Measurements from ENCODE around the gene PDAP1. TPM values are rescaled to one million over a fixed set of nuclear protein-coding genes. Genes with fewer than 3 reads are reported as not detected.

PDAP1 gene
- total and polyA plus RNA-seq, 2 of the 4 experiments (the other 2 are of a cell fraction) = 40.3 to 193 TPM

DNA sequence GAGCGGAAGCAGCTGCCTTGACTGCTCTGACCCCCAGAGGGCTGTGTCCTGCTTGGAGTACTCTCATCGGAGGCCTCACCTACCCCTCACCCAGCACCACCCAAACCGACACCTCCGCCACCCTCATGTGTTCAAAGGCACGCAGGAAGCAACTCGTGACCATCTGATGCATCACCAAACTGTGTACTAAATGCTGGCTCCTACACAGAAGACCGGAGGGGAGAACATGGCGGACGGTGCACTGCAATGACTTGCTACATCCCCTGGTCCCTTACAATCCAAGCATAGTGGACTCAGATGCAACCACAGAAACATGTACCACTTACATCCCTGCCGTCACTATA lies 3.4 kb downstream of the PDAP1 start:
- Histone ChIP-seq H3K18ac (ENCODE audit: low read depth, low read length) (no peak overlapping the region), H3K79me1 (ENCODE audit: low read depth in 1 of 2, low read length in 2 of 2) (peaks cover 18 to 74% of the 10 kb centered on the region in 2 experiments), H3K9me1 (ENCODE audit: insufficient read depth, low read length) (peaks cover 12% of the 10 kb centered on the region), H4K91ac (ENCODE audit: insufficient read depth, low read depth, low read length) (no peak overlapping the region), H2AK5ac (ENCODE audit: low read depth, low read length) (0 out of 2 replicates have a peak overlapping the region, but pooled peaks have one; percentile 13), H2BK15ac (ENCODE audit: low read depth, low read length) (no peak overlapping the region), H3K56ac (ENCODE audit: extremely low read depth, insufficient read depth, low read length) (no peak overlapping the region), H3K9ac (ENCODE audit: low read depth, low read length) (no peak overlapping the region), H3K14ac (replicated peaks; ENCODE audit: low read depth, low read length) (no peak overlapping the region), H2BK5ac (ENCODE audit: low read depth, low read length, poor library complexity, severe bottlenecking) (no peak overlapping the region), H2AK9ac (replicated peaks; ENCODE audit: low read depth, low read length, poor library complexity) (no peak overlapping the region), H4K20me1 (ENCODE audit: insufficient read depth, low read length) (peaks cover 66% of the 10 kb centered on the region), H3K4ac (ENCODE audit: low read depth, low read length) (no peak overlapping the region), H4K8ac (ENCODE audit: low read depth in 2 of 2, low read length in 2 of 2) (no peak overlapping the region), H4K5ac (ENCODE audit: low read depth, low read length) (no peak overlapping the region), H3K27me3 (ENCODE audit: control insufficient read depth, insufficient read depth, low read length) (no peaks in the 10 kb centered on the region), H3K4me3 (ENCODE audit: insufficient read depth, low read depth, low read length) (no peak overlapping the region), H3K4me2 (ENCODE audit: low read depth, low read length) (no peak overlapping the region), H3K36me3 (ENCODE audit: control insufficient read depth, insufficient read depth, low read length) (peaks cover 36% of the 10 kb centered on the region), H3K9me3 (ENCODE audit: control insufficient read depth, insufficient read depth, low read length) (no peaks in the 10 kb centered on the region), H3K4me1 (ENCODE audit: control insufficient read depth, insufficient read depth, low read length) (peaks cover 8% of the 10 kb centered on the region; the same call in 1 of the 2 replicates), H2AFZ (replicated peaks; ENCODE audit: low read length, poor library complexity) (no peak overlapping the region), H3K23ac (ENCODE audit: low read depth, low read length) (no peak overlapping the region), H2BK120ac (ENCODE audit: low read depth, low read length) (no peak overlapping the region), H2BK20ac (ENCODE audit: low read depth, low read length) (no peak overlapping the region), H3K27ac (ENCODE audit: insufficient read depth, low read length) (no peak overlapping the region)
- ChIA-PET POLR2A (ENCODE audit: unreplicated experiment) (interaction anchor here (0.6 kb wide), 1 partner anchor 658 kb away, joined by 3 read pairs; no protein-coding TSS in a partner anchor), CTCF (no interaction called here)
- dilution Hi-C loops (cut with HindIII; ENCODE audit: low sequenced_read_pairs, unreplicated experiment) = no loop called here
- BruUV-seq (replicated peaks) = no TSS peak
- TF ChIP-seq MAFK (IDR thresholded peaks at IDR 0.05; ENCODE audit: low read depth, low read length) = no peak
- TF ChIP-seq POLR2A (IDR thresholded peaks at IDR 0.05; ENCODE audit: low read depth, low read length) = no peak
- TF ChIP-seq RCOR1 (IDR thresholded peaks at IDR 0.05; ENCODE audit: insufficient replicate concordance, low read length) = no peak
- no peak for TF ChIP-seq MAZ (IDR thresholded peaks at IDR 0.05; ENCODE audit: borderline replicate concordance, low read depth, low read length)
- no peak for TF ChIP-seq MXI1 (IDR thresholded peaks at IDR 0.05; ENCODE audit: borderline replicate concordance, low read depth, low read length)
- TF ChIP-seq SMC3 (IDR thresholded peaks at IDR 0.05; ENCODE audit: low read depth, low read length) = no peak
- TF ChIP-seq, protein P1, sequence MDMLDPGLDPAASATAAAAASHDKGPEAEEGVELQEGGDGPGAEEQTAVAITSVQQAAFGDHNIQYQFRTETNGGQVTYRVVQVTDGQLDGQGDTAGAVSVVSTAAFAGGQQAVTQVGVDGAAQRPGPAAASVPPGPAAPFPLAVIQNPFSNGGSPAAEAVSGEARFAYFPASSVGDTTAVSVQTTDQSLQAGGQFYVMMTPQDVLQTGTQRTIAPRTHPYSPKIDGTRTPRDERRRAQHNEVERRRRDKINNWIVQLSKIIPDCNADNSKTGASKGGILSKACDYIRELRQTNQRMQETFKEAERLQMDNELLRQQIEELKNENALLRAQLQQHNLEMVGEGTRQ (IDR thresholded peaks at IDR 0.05; ENCODE audit: low read depth, low read length) = no peak
- TF ChIP-seq RAD21 (IDR thresholded peaks at IDR 0.05; ENCODE audit: low read length) = no peak
- TF ChIP-seq, protein P2, sequence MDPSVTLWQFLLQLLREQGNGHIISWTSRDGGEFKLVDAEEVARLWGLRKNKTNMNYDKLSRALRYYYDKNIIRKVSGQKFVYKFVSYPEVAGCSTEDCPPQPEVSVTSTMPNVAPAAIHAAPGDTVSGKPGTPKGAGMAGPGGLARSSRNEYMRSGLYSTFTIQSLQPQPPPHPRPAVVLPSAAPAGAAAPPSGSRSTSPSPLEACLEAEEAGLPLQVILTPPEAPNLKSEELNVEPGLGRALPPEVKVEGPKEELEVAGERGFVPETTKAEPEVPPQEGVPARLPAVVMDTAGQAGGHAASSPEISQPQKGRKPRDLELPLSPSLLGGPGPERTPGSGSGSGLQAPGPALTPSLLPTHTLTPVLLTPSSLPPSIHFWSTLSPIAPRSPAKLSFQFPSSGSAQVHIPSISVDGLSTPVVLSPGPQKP (IDR thresholded peaks at IDR 0.05; ENCODE audit: borderline replicate concordance, low read depth, low read length) = no peak
- no peak for TF ChIP-seq FOS (IDR thresholded peaks at IDR 0.05; ENCODE audit: low read depth, low read length)
- in situ Hi-C loops (cut with MboI; ENCODE audit: low sequenced_read_pairs) = no loop called here
- ATAC-seq (ENCODE audit: low read depth) = no peak
- WGBS, 2 experiments (ENCODE audit: extremely low coverage in 2 of 2, insufficient read length in 1 of 2) = 88% methylated on average over 5 of the region's 10 CpGs; no CpG with 5 or more reads in 1 of the 2 experiments
- intact Hi-C loops (cut with micrococcal nuclease) = no loop called here
- no peak for DNase-seq

Data from IMR-90 (cell line).